ENCODE data around the gene CRY2. TPM values are rescaled to one million over a fixed set of nuclear protein-coding genes. Genes with fewer than 3 reads are reported as not detected.
A peak's percentile ranks its signal among the peaks of the same experiment; 100 is the strongest.

CRY2 gene
- total and polyA plus RNA-seq, 10 of the 15 experiments (the other 5 are each of a cell fraction or from before 2014, with no cell fraction given) = 1.2 to 14.7 (median 8.1) TPM

DNA sequence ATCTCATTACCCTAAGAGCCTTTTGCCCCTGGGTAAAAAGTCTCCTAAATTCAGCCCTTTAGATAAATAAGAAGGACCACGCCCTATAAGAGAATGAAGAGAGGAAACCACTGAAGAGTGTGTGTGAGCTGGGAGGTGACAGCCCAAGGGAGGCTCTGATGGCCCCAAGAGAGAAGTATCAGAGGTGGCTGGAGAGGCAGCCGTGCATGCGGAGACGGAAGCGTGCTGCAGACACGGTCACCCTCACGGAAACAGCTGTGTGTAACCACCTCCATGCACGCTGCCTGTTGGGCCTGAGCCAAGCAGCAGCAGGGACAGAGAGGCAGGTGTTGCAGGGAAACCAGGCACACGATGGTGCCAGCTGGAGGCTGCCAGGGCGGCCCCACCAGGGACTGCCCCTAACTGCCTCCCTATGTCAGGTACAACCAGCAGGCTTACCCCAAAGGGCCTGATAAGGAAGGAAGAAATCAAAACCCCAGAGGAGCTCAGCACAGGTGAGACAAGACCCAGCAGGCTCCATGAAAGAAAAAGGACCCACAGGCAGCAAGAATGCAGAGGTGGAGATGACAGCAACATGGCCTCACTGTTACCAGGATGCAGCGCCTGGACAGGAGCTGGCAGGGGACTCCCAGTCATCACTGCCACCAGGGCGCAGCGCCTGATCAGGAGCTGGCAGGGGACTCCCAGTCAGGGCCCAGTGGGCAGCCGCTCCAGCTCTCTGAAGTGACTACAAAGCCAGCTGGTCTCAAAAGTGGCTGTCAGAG lies 82.9 kb downstream of the CRY2 start (continued):
- TF ChIP-seq PAX5 (IDR thresholded peaks at IDR 0.05; ENCODE audit: borderline replicate concordance, low read depth, low read length) (peak; percentile 99), GABPA (IDR thresholded peaks at IDR 0.05; ENCODE audit: low read depth) (peak; percentile 76), NR2F1 (conservative IDR thresholded peaks at IDR 0.05) (peak; percentile 91), TBL1XR1 (IDR thresholded peaks at IDR 0.05; ENCODE audit: low read depth, low read length) (peak; percentile 87; the same call in 1 of the 2 replicates), CTCF (IDR thresholded peaks at IDR 0.05 in 2 of 3, conservative IDR thresholded peaks at IDR 0.05 in 1 of 3; ENCODE audit: control insufficient read depth in 2 of 3, extremely low read depth in 1 of 3, insufficient read depth in 1 of 3, low read depth in 3 of 3, low read length in 3 of 3) (no peak; a peak in 1 of 6 replicates), BCL11A (IDR thresholded peaks at IDR 0.05; ENCODE audit: low read depth, low read length) (peak; percentile 83), RUNX3 (IDR thresholded peaks at IDR 0.05; ENCODE audit: low read length) (peak; percentile 95), MTA2 (IDR thresholded peaks at IDR 0.05; ENCODE audit: low read depth) (peak; percentile 58), CREB1 (IDR thresholded peaks at IDR 0.05; ENCODE audit: low read depth) (peak; percentile 68; the same call in 1 of the 2 replicates), YBX1 (IDR thresholded peaks at IDR 0.05) (0 out of 2 replicates have a peak, but pooled peaks have one; percentile 74), IKZF2 (IDR thresholded peaks at IDR 0.05) (peak; percentile 68 to 93; a peak in 3 of 4 replicates), RCOR1 (conservative IDR thresholded peaks at IDR 0.05; ENCODE audit: low read depth, low read length) (peak; percentile 87; the same call in 1 of the 2 replicates), MEF2B (IDR thresholded peaks at IDR 0.05; ENCODE audit: partially characterized antibody, poor library complexity, severe bottlenecking) (peak; percentile 99), FOXM1 (IDR thresholded peaks at IDR 0.05; ENCODE audit: low read depth, low read length) (peak; percentile 85), NR2C2 (IDR thresholded peaks at IDR 0.05; ENCODE audit: borderline replicate concordance, control insufficient read depth, insufficient read length, low read depth) (no peak), LARP7 (IDR thresholded peaks at IDR 0.05) (peak; percentile 88), CBX5 (IDR thresholded peaks at IDR 0.05; ENCODE audit: low read depth) (peak; percentile 96), ZNF384 (IDR thresholded peaks at IDR 0.05; ENCODE audit: borderline replicate concordance, low read depth, low read length) (peak; percentile 52; the same call in 1 of the 2 replicates), MAX (IDR thresholded peaks at IDR 0.05; ENCODE audit: low read depth, low read length) (peak; percentile 91), RELB (IDR thresholded peaks at IDR 0.05; ENCODE audit: low read depth) (peak; percentile 89), PAX8 (IDR thresholded peaks at IDR 0.05) (no peak), RB1 (IDR thresholded peaks at IDR 0.05; ENCODE audit: borderline replicate concordance) (peak; percentile 65; the same call in 1 of the 2 replicates), POLR2AphosphoS2 (IDR thresholded peaks at IDR 0.05; ENCODE audit: low read depth, low read length) (peak; percentile 71; the same call in 1 of the 2 replicates), NBN (IDR thresholded peaks at IDR 0.05) (peak; percentile 88; the same call in 1 of the 2 replicates), IRF4 (IDR thresholded peaks at IDR 0.05; ENCODE audit: low read depth, low read length) (peak; percentile 37; the same call in 1 of the 2 replicates), RAD21 (IDR thresholded peaks at IDR 0.05; ENCODE audit: insufficient read depth, low read depth, low read length) (no peak), SIN3A (IDR thresholded peaks at IDR 0.05; ENCODE audit: low read depth, low read length) (peak; percentile 91), FOXK2 (IDR thresholded peaks at IDR 0.05) (no peak)
- TF ChIP-seq, protein P1, sequence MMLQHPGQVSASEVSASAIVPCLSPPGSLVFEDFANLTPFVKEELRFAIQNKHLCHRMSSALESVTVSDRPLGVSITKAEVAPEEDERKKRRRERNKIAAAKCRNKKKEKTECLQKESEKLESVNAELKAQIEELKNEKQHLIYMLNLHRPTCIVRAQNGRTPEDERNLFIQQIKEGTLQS (IDR thresholded peaks at IDR 0.05; ENCODE audit: borderline replicate concordance, extremely low read depth, low read depth, low read length) = no peak

All from GM12878 (cell line).